K562 (cell line): ENCODE data around the gene FXYD1. TPM values are rescaled to one million over a fixed set of nuclear protein-coding genes. Genes with fewer than 3 reads are reported as not detected.

Experiments
- BCOR ChIP-seq: fragments of 450-650 bp; IDR thresholded peaks from 2 replicates; pipeline ENCODE4 v1.6.1; 2016
- CHD7 ChIP-seq: fragments of 200-600 bp; sonication (generic); IDR thresholded peaks from one replicate; pipeline ENCODE4 v1.6.1; 2012; ENCODE audit warnings: mild to moderate bottlenecking, low read depth, low read length, inconsistent platforms
- DLX4 ChIP-seq: fragments of 250-450 bp; sonication (Bioruptor Pico); IDR thresholded peaks from 2 replicates; pipeline ENCODE4 v1.6.1; 2021; ENCODE audit warnings: mild to moderate bottlenecking
- HDAC3 ChIP-seq: fragments of 450-650 bp; IDR thresholded peaks from 2 replicates; pipeline ENCODE4 v1.6.1; 2018; ENCODE audit warnings: borderline replicate concordance, mild to moderate bottlenecking, moderate library complexity; ENCODE audit not compliant: partially characterized antibody
- polyA plus RNA-seq, 8 experiments: library from polyadenylated mRNA; depleted of rRNA in 4 of 8; stranded (reverse) in 5 of 8; unstranded in 3 of 8; fragments of >200 nt; fragmentation: Nextera tagmentation in 2 of 8; fragmentation: Illumina TruSeq in 1 of 8; extraction: Ambion mirVana in 2 of 8; extraction: Trizol in 1 of 8; gene quantifications; 2 replicates each; pipeline versions ENCODE4 v1.2.1 to v1.2.3, GENCODE V29; 2011 to 2014; ENCODE audit warnings: inconsistent platforms in 1 of 8, missing spikeins in 1 of 8
- total RNA-seq, 7 experiments: library from RNA; depleted of rRNA in 6 of 7; stranded (reverse); fragments of >200 nt in 6 of 7; fragmentation: Illumina TruSeq in 2 of 7; extraction: Trizol in 2 of 7; gene quantifications; 2 replicates each; pipeline versions ENCODE4 v1.2.1 to v1.2.3, GENCODE V29; 2011 to 2021; ENCODE audit warnings: low replicate concordance in 1 of 7

FXYD1 gene
- total and polyA plus RNA-seq, 9 of the 15 experiments (the other 6 are each of a cell fraction or from before 2014, with no cell fraction given), result 0.40 to 3.2 (median 1.8) TPM; not detected in 3

GRCh38 chr19:35100588-35101533, 37.8 kb upstream of the FXYD1 start (continued):
- peak; percentile 89 for TF ChIP-seq CHD7
- no peak for TF ChIP-seq HDAC3
- peak; percentile 25; the same call in 1 of the 2 replicates for TF ChIP-seq BCOR
- TF ChIP-seq DLX4 (CRISPR knock-in tag), result no peak
